ENCODE measurements around the gene NLN.
A peak's percentile ranks its signal among the peaks of the same experiment; 100 is the strongest.

The NLN gene

DNA sequence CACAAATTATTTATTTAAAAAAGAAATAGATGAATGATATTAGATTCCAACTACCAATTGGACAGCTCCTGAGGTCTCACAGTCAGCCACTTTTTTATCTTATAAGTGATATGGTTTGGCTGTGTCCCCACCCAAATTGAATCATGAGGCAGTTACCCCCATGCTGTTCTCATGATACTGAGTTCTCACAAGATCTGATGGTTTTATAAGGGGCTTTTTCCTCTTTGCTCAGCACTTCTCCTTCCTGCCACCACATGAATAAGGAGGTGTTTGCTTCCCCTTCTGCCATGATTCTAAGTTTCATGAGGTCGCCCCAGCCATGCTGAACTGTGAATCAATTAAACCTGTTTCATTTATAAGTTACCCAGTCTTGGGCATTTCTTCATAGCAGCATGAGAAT lies 12.9 kb downstream of the NLN start:
- no peak for DNase-seq (ENCODE audit: low read depth)
- H3K4me3 ChIP-seq (ENCODE audit: control insufficient read depth, low read depth, low read length) = no peak overlapping the region
- TF ChIP-seq, protein P1, sequence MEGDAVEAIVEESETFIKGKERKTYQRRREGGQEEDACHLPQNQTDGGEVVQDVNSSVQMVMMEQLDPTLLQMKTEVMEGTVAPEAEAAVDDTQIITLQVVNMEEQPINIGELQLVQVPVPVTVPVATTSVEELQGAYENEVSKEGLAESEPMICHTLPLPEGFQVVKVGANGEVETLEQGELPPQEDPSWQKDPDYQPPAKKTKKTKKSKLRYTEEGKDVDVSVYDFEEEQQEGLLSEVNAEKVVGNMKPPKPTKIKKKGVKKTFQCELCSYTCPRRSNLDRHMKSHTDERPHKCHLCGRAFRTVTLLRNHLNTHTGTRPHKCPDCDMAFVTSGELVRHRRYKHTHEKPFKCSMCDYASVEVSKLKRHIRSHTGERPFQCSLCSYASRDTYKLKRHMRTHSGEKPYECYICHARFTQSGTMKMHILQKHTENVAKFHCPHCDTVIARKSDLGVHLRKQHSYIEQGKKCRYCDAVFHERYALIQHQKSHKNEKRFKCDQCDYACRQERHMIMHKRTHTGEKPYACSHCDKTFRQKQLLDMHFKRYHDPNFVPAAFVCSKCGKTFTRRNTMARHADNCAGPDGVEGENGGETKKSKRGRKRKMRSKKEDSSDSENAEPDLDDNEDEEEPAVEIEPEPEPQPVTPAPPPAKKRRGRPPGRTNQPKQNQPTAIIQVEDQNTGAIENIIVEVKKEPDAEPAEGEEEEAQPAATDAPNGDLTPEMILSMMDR (IDR thresholded peaks at IDR 0.05; ENCODE audit: control insufficient read depth, insufficient read depth, low read depth, low read length, missing control alignments) = no peak

DNA sequence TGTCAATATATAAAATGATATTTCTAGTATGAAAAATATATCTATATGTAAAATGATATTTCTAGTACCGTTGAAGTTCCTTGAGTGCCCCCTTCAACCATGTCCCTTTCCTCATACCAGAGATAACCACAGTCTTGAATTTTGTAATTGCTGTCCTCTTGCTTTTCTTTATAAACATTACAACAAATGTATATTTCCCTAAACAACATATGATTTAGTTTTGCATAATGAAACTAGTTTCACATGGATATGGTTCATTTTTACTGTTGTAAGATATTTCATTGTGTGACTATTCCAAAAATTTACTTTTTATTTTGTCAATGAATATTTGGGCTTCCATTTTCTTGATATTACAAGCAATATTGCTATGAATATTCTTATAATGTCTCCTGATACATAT lies 14.0 kb downstream of the NLN start:
- H3K4me3 ChIP-seq (ENCODE audit: control insufficient read depth, low read depth, low read length) = no peak overlapping the region
- TF ChIP-seq, protein P1 (IDR thresholded peaks at IDR 0.05; ENCODE audit: control insufficient read depth, insufficient read depth, low read depth, low read length, missing control alignments) = no peak
- no peak for DNase-seq (ENCODE audit: low read depth)

DNA sequence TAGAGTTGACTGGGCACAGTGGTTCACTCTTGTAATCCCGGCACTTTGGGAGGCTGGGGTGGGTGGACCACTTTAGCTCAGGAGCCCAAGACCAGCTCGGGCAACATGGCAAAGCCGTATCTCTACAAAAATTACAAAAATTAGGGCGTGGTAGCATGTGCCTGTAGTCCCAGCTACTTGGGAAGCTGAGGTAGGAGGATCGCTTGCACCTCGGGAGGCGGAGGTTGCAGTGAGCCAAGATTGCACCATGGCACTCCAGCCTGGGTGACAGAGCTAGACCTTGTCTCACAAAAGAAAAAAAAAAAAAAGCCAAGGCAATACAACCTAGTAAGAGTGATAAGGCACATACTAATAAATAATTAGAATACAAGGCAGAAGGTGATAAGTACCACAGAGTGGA lies 15.8 kb downstream of the NLN start:
- no peak for DNase-seq (ENCODE audit: low read depth)
- TF ChIP-seq, protein P1 (IDR thresholded peaks at IDR 0.05; ENCODE audit: control insufficient read depth, insufficient read depth, low read depth, low read length, missing control alignments) = no peak
- no peak overlapping the region for H3K4me3 ChIP-seq (ENCODE audit: control insufficient read depth, low read depth, low read length)

DNA sequence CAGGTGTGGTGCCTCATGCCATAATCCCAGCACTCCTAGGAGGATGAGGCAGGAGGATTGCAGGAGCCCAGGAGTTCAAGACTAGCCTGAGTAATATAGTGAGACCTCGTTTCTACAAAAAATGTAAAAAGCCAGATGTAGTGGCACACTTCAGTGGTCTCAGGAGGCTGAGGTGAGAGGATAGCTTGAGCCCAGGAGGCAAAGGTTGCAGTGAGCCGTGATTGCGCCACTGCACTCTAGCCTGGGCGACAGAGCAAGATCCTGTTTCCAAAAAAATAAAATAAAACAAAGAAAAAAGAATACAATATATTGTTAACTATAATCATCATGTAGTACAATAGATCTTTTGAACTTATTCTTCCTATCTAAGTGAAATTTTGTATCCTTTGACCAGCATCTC lies 16.3 kb downstream of the NLN start:
- TF ChIP-seq, protein P1 (IDR thresholded peaks at IDR 0.05; ENCODE audit: control insufficient read depth, insufficient read depth, low read depth, low read length, missing control alignments) = no peak
- H3K4me3 ChIP-seq (ENCODE audit: control insufficient read depth, low read depth, low read length) = no peak overlapping the region

DNA sequence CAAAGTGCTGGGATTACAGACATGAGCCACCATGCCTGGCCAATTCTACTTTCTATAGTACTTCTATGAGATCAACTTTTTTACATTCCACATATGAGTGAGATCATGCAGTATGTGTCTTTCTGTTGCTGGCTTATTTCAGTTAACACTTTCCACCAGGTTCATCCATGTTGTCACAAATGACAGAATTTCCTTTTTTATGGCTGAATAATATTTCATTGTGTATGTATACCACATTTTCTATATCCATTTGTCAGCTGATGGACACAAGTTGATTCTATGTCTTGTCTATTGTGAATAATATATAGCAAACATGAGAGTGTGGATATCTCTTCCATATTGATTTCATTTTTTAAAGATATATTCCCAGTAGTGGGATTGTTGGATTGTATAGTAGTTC lies 17.2 kb downstream of the NLN start:
- TF ChIP-seq, protein P1 (IDR thresholded peaks at IDR 0.05; ENCODE audit: control insufficient read depth, insufficient read depth, low read depth, low read length, missing control alignments) = no peak
- no peak for DNase-seq (ENCODE audit: low read depth)
- no peak overlapping the region for H3K4me3 ChIP-seq (ENCODE audit: control insufficient read depth, low read depth, low read length)

More for the DNA sequence above, 16.3 kb downstream of the NLN start:
- no peak for DNase-seq (ENCODE audit: low read depth)

DNA sequence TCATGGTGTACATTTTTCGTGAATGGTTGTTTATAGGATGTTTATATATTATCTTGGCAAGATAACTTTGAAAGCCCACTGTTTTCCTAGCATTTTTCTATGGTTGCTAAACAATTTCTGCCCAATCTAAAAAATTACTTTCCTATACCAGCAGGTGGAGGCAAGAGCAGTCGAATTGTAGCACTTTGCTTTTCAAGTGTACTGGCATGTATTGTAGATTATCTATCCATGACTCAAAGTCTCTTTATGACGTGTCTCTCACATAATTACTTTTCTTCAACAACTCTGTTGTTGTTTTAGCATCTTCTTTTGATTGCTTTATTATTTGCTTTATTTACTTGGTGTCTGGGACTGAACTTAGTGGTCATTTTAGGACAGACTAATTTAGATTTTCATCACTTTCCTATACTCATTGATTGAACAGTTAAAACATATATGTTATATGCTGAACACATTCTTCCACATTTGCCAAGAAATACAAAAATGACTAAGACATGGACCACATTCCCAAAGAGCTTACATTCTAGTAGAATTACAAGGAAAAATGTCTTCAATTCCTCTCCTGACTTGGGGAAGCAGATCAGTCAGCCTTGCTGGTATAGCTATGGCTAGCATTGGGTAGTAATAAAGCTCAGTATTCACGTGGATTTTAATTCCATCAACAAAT lies 20.7 kb downstream of the NLN start:
- H3K4me3 ChIP-seq (ENCODE audit: control insufficient read depth, low read depth, low read length) = no peak overlapping the region
- DNase-seq (ENCODE audit: low read depth) = peak; percentile 58
- TF ChIP-seq, protein P1 (IDR thresholded peaks at IDR 0.05; ENCODE audit: control insufficient read depth, insufficient read depth, low read depth, low read length, missing control alignments) = peak; percentile 74
